PC-3 (cell line): ENCODE measurements around the gene IDI2. TPM values are rescaled to one million over a fixed set of nuclear protein-coding genes. Genes with fewer than 3 reads are reported as not detected.

Experiments
- ATAC-seq: fragments of 200-7000 bp; cut with Tn5 transposase; 2 replicates; pipeline ENCODE4 v1.9.1; 2020; ENCODE audit warnings: mild to moderate bottlenecking, moderate library complexity
- BruUV-seq: library from RNA; stranded (reverse); fragments of 400-500 nt; replicated peaks from 2 replicates; lab custom pipeline; 2021; lab: Mats Ljungman, UMichigan
- CTCF ChIA-PET: fragments of 300-600 bp; sonication (Branson Sonifier 250); formaldehyde crosslinking; loops from one replicate; lab custom pipeline; 2022; ENCODE audit warnings: antibody characterized with exemption; lab: Charles Lee
- POLR2A ChIA-PET: fragments of 300-600 bp; sonication (Branson Sonifier 250); formaldehyde crosslinking; loops from one replicate; lab custom pipeline; 2022; ENCODE audit warnings: antibody characterized with exemption; ENCODE audit not compliant: unreplicated experiment; lab: Charles Lee
- DNase-seq: peaks from one replicate; pipeline ENCODE4 v3.0.0-alpha.2; 2015
- H2AFZ ChIP-seq: fragments of 300-600 bp; sonication (generic); 2 replicates; pipeline ENCODE4 v1.6.0; 2016; ENCODE audit warnings: antibody characterized with exemption, low read length
- H3F3A ChIP-seq: fragments of 300-600 bp; sonication (generic); one replicate; pipeline ENCODE4 v1.6.0; 2017; ENCODE audit warnings: antibody characterized with exemption, low read length, control low read depth, mild to moderate bottlenecking; ENCODE audit not compliant: unreplicated experiment
- H3K27ac ChIP-seq: fragments of 300-600 bp; sonication (generic); 2 replicates; pipeline ENCODE4 v1.5.1; 2016; ENCODE audit warnings: mild to moderate bottlenecking, low read length
- H3K27me3 ChIP-seq: fragments of 300-600 bp; sonication (generic); 2 replicates; pipeline ENCODE4 v1.6.1; 2016; ENCODE audit warnings: low read length, mixed read lengths
- H3K36me3 ChIP-seq: fragments of 300-600 bp; sonication (generic); 2 replicates; pipeline ENCODE4 v1.6.1; 2016; ENCODE audit warnings: low read depth, mixed run types, low read length, mixed read lengths
- H3K4me1 ChIP-seq: fragments of 300-600 bp; sonication (generic); 2 replicates; pipeline ENCODE4 v1.5.1; 2016; ENCODE audit warnings: low read length; ENCODE audit not compliant: insufficient read depth
- H3K4me2 ChIP-seq: fragments of 300-600 bp; sonication (generic); 2 replicates; pipeline ENCODE4 v1.6.0; 2016; ENCODE audit warnings: low read length
- H3K4me3 ChIP-seq: fragments of 300-600 bp; sonication (generic); 2 replicates; pipeline ENCODE4 v1.5.1; 2016; ENCODE audit warnings: mild to moderate bottlenecking, low read length, mixed read lengths
- H3K79me2 ChIP-seq: fragments of 300-600 bp; sonication (generic); 2 replicates; pipeline ENCODE4 v1.6.1; 2017; ENCODE audit warnings: low read length, mixed read lengths
- H3K9ac ChIP-seq: fragments of 300-600 bp; sonication (generic); 2 replicates; pipeline ENCODE4 v1.6.0; 2016; ENCODE audit warnings: mild to moderate bottlenecking, low read length
- H3K9me2 ChIP-seq: fragments of 300-600 bp; sonication (generic); replicated peaks from 2 replicates; pipeline ENCODE4 v1.6.1; 2016; ENCODE audit warnings: mixed run types, low read length, mixed read lengths
- H3K9me3 ChIP-seq: fragments of 300-600 bp; sonication (generic); 2 replicates; pipeline ENCODE4 v1.6.1; 2016; ENCODE audit warnings: low read length, mixed read lengths
- H4K20me1 ChIP-seq: fragments of 300-600 bp; sonication (generic); 2 replicates; pipeline ENCODE4 v1.6.1; 2016; ENCODE audit warnings: low read length, mixed read lengths
- EZH2 ChIP-seq: fragments of 300-600 bp; sonication (generic); IDR thresholded peaks from one replicate; pipeline ENCODE4 v1.6.1; 2017; ENCODE audit warnings: antibody characterized with exemption, mild to moderate bottlenecking, low read length; ENCODE audit not compliant: unreplicated experiment
- EZH2phosphoT487 ChIP-seq: fragments of 300-600 bp; sonication (generic); IDR thresholded peaks from 2 replicates; pipeline ENCODE4 v1.6.1; 2018; ENCODE audit warnings: mild to moderate bottlenecking, antibody characterized with exemption, low read length, borderline replicate concordance
- intact Hi-C: fragments of 100-400 bp; cut with micrococcal nuclease; formaldehyde crosslinking; loops from 2 replicates; pipeline ENCODE4 v1.9.0; 2023
- total RNA-seq: library from RNA; depleted of rRNA; stranded (reverse); fragments of >200 nt; gene quantifications from 2 replicates; pipeline ENCODE4 v1.2.3, GENCODE V29; 2014
- TF ChIP-seq, protein P1 (sequence below): fragments of 300-600 bp; sonication (generic); conservative IDR thresholded peaks from 2 replicates; pipeline ENCODE4 v1.5.1; 2017; ENCODE audit warnings: antibody characterized with exemption, low read depth, mild to moderate bottlenecking, low read length

Gene IDI2
- total RNA-seq, 1 experiment from 2014 or later, result not detected

DNA sequence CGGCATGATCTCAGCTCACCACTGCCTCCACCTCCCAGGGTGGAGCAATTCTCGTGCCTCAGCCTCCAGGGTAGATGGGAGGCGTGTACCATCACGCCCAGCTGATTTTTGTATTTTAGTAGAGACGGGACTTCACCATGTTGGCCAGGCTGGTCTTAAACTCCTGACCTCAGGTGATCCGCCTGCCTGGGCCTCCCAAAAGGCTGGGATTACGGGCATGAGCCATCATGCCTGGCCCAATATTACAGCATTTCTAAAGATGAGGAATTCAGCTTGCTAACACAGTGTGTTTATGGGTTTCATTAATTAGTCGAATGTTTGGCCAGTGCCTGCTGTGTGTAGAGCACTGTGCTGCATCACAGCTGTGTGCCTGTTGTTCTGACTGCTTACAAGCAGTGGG, 34.2 kb upstream of the IDI2 start:
- H3K36me3 ChIP-seq, result no peaks in the 10 kb centered on the region
- no peak overlapping the region for H3K4me2 ChIP-seq
- no peak overlapping the region for H2AFZ ChIP-seq
- no TSS peak for BruUV-seq
- no peaks in the 10 kb centered on the region for H4K20me1 ChIP-seq
- H3K9me3 ChIP-seq, result no peaks in the 10 kb centered on the region
- H3K9me2 ChIP-seq, result no peaks in the 10 kb centered on the region
- no peak overlapping the region for H3K27ac ChIP-seq
- no peak overlapping the region for H3K4me3 ChIP-seq
- H3K27me3 ChIP-seq, result no peaks in the 10 kb centered on the region
- no peak overlapping the region for H3K9ac ChIP-seq
- DNase-seq (no peak), ATAC-seq (no peak)
- TF ChIP-seq EZH2phosphoT487, result no peak
- no peak for TF ChIP-seq EZH2
- TF ChIP-seq, protein P1, sequence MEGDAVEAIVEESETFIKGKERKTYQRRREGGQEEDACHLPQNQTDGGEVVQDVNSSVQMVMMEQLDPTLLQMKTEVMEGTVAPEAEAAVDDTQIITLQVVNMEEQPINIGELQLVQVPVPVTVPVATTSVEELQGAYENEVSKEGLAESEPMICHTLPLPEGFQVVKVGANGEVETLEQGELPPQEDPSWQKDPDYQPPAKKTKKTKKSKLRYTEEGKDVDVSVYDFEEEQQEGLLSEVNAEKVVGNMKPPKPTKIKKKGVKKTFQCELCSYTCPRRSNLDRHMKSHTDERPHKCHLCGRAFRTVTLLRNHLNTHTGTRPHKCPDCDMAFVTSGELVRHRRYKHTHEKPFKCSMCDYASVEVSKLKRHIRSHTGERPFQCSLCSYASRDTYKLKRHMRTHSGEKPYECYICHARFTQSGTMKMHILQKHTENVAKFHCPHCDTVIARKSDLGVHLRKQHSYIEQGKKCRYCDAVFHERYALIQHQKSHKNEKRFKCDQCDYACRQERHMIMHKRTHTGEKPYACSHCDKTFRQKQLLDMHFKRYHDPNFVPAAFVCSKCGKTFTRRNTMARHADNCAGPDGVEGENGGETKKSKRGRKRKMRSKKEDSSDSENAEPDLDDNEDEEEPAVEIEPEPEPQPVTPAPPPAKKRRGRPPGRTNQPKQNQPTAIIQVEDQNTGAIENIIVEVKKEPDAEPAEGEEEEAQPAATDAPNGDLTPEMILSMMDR, result no peak
- ChIA-PET POLR2A (no interaction called here), CTCF (no interaction called here)
- no peaks in the 10 kb centered on the region for H3F3A ChIP-seq
- intact Hi-C loops, result no loop called here
- H3K79me2 ChIP-seq, result peaks cover 55% of the 10 kb centered on the region
- H3K4me1 ChIP-seq, result peaks cover 11% of the 10 kb centered on the region

DNA sequence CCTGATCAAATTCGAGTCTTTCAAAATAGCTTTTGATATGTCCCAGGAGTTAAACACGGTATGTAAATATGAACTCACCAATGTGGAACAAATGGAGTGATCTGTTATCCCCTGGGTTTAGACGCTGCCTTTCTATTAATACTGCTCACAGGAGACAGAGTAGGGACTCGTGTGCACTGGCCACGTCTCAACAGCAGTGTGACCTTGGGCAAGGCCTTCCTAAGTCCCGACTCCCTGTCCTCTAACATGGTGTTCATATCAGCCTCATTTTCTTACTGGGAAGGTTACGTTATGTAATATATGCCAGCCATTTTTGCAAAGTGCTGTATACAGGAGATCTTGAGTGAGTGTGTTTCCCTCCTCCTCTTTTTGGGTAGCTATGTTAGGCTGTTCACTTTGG, 32.4 kb upstream of the IDI2 start:
- Histone ChIP-seq H2AFZ (no peak overlapping the region), H3K27me3 (no peaks in the 10 kb centered on the region), H3K9ac (no peak overlapping the region; the same call in 1 of the 2 replicates), H3K4me1 (peaks cover 13% of the 10 kb centered on the region), H3K4me3 (peak overlapping the region; percentile 86), H3K9me3 (no peaks in the 10 kb centered on the region), H3K4me2 (peak overlapping the region; percentile 89), H3K36me3 (no peaks in the 10 kb centered on the region), H3K27ac (no peak overlapping the region), H3K79me2 (peaks cover 73% of the 10 kb centered on the region), H3K9me2 (no peaks in the 10 kb centered on the region), H4K20me1 (no peaks in the 10 kb centered on the region), H3F3A (no peaks in the 10 kb centered on the region)
- POLR2A ChIA-PET, result no interaction called here
- no TSS peak for BruUV-seq
- CTCF ChIA-PET, result no interaction called here
- intact Hi-C loops, result no loop called here
- TF ChIP-seq EZH2 (no peak), EZH2phosphoT487 (no peak)
- TF ChIP-seq, protein P1, result no peak
- DNase-seq (no peak), ATAC-seq (no peak)

DNA sequence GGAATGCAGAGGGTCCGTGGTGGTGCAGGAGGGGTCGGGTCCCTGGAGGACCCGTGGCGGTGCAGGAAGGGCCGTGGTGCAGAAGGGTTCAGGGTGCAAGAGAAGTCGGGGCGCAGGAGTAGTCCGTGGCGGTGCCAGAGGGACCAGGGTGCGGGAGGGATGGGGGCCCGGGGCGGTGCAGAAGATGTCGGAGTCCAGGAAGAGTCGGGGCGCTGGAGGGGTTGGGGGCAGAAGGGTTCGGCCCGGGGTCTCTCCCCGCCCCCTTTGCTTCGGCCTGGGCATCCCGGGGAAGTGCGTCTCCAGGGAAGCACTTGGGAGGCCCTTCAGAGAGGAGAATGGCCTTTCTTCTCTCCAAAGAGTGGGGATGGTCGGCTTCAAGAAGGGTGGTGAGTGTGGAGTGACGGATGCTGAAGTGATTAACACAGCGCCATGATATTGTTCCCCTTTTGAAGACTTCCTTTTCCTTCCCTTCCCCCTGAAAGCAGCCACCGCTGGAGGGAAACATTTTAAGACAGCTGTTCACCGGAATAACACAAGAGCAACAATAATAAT, 31.5 kb upstream of the IDI2 start:
- no peak overlapping the region for H3K27ac ChIP-seq

More for the DNA sequence above, 31.5 kb upstream of the IDI2 start:
- Histone ChIP-seq H3K4me3 (peak overlapping the region; percentile 86), H3K9me3 (no peaks in the 10 kb centered on the region), H3F3A (no peaks in the 10 kb centered on the region), H4K20me1 (no peaks in the 10 kb centered on the region), H3K27me3 (no peaks in the 10 kb centered on the region), H3K9me2 (no peaks in the 10 kb centered on the region), H3K79me2 (peaks cover 82% of the 10 kb centered on the region), H3K4me2 (peak overlapping the region; percentile 89), H3K36me3 (no peaks in the 10 kb centered on the region), H3K9ac (peak overlapping the region; percentile 98), H3K4me1 (peaks cover 13% of the 10 kb centered on the region), H2AFZ (0 out of 2 replicates have a peak overlapping the region, but pooled peaks have one; percentile 71)
- intact Hi-C loops, result no loop called here
- TF ChIP-seq EZH2, result no peak
- TF ChIP-seq EZH2phosphoT487, result no peak
- TF ChIP-seq, protein P1, result no peak
- ATAC-seq (no peak; the same call in 1 of the 2 replicates), DNase-seq (no peak)
- ChIA-PET POLR2A (no interaction called here), CTCF (no interaction called here)
- BruUV-seq, result no TSS peak
